Fibroblast of lung (primary cell): ENCODE data around the gene NPSR1.

Experiments
- CTCF ChIP-seq, 2 donors: IDR thresholded peaks in 1 of 2; conservative IDR thresholded peaks in 1 of 2; 1 replicate in 1 of 2; 2 replicates in 1 of 2; pipeline ENCODE4 v1.5.1; 2011 to 2012; ENCODE audit warnings: low read length in 2 of 2, control low read depth in 1 of 2, inconsistent platforms in 1 of 2, low read depth in 1 of 2, mild to moderate bottlenecking in 1 of 2
- EZH2 ChIP-seq: IDR thresholded peaks from 2 replicates; pipeline ENCODE4 v1.5.1; 2012; ENCODE audit warnings: low read length, control low read depth, mild to moderate bottlenecking; ENCODE audit errors: missing control alignments

DNA sequence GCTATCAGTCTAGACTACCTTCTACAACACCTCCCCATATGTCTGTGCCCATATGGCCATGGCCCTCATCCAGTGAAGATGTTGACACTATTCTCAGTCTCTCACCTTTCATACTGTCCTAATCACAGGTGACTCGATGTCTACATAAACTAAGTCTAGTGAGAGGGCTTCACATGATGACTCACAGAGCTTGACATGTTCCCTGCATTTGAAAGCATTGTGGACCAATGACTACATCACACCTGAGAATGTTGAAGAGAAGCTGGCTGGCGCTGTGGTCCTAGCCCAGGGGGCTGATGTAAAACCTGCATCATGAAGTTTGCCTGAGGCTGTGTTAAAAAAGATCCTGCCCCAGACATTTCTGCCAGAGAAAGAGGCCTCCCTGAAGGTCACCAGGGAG lies 167.2 kb downstream of the NPSR1 start:
- no peak for TF ChIP-seq EZH2
- TF ChIP-seq CTCF (conservative IDR thresholded peaks at IDR 0.05 in 1 of 2, IDR thresholded peaks at IDR 0.05 in 1 of 2; ENCODE audit: low read depth in 1 of 2, low read length in 2 of 2): no peak
